WI38 (cell line): Measurements from ENCODE around the gene HORMAD1.

Experiments used
- H3K4me3 ChIP-seq: 2 replicates; pipeline ENCODE4 v1.5.1; 2011; ENCODE audit warnings: low read depth, mild to moderate bottlenecking, control low read depth, low read length
- CTCF ChIP-seq: IDR thresholded peaks from 2 replicates; pipeline ENCODE4 v1.5.1; 2012; ENCODE audit warnings: low read depth, mild to moderate bottlenecking, control low read depth, low read length

The HORMAD1 gene

DNA sequence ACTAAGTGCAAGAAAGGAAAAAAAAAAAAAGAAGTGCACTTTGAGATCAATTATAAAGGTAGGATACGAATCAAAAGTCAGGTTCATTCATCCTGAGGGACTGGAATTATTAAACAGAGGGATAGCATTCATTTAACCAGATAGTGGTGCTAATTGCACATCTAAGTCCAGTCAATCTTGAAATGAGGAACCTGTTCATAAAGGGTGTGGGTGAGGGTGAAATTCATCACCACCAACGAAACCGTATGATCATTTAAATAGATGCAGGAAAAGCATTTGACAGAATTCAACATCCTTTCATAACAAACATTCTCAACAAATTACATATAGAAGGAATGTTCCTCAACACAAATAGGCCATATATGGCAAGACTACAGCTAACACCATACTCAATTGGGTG is 39.3 kb upstream of the HORMAD1 start:
- TF ChIP-seq CTCF: no peak
- no peak overlapping the region for H3K4me3 ChIP-seq

GRCh38 chr1:150753416-150753815 is 32.7 kb upstream of the HORMAD1 start:
- TF ChIP-seq CTCF: no peak
- no peak overlapping the region for H3K4me3 ChIP-seq

- TF ChIP-seq CTCF: no peak
- no peak overlapping the region for H3K4me3 ChIP-seq
Measured at GRCh38 chr1:150751443-150751842, 30.7 kb upstream of the HORMAD1 start.

DNA sequence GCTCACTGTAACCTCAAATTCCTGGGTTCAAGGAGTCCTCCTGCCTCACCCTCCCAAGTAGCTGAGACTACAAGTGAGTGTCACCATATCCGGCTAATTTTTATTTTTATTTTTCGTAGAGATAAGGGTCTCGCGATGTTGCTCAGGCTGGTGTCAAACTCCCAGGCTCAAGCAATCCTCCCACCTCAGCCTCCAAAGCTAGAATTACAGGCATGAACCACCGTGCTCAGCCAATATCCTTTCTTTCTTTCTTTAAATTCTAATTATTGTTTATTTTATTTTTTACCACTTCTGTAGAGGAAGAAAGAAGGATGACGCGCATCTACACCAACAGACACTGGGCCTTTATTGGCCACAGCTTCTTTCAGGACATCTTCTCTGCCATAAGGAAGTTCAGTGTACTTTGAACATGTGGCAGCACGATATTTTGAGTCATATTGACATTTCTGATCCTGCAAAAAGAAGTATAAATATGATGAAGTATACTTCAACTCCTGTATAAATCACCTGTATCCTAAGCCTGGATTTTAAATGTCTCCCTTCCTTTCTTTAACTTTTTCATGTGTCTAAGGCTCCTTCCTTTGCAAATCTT is 29.1 kb upstream of the HORMAD1 start:
- no peak for TF ChIP-seq CTCF
- H3K4me3 ChIP-seq: no peak overlapping the region

- no peak for TF ChIP-seq CTCF
- no peak overlapping the region for H3K4me3 ChIP-seq
Measured at GRCh38 chr1:150748878-150749719, 28.4 kb upstream of the HORMAD1 start.

DNA sequence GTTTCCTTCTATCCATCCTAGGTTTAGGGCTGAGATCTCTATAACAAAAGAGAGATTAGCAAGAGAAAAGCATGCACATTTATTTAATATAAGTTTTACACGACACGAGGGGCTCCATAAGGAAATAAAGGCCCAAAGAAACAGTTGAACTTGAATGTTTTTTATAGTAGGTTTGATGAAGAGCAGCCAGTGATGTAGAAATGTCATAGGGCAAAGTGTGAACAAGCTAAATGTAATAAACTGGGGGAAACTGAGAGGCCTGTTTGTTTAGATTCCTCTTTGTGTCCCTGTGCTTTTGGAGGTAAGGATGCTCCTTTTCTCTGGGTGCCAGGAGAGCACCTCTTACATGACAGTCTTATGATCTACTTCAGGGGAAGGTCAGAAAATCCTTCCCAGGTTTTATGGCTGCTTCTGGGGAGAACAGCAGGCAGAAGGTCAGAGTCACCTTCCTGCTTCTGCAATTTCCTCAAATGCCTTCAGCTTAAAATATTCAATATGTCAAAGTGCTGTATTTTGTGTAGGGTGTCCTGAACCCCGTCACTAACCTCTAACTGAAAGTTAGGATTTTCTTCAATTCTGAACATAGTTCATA is 9.5 kb upstream of the HORMAD1 start:
- TF ChIP-seq CTCF: no peak
- no peak overlapping the region for H3K4me3 ChIP-seq

DNA sequence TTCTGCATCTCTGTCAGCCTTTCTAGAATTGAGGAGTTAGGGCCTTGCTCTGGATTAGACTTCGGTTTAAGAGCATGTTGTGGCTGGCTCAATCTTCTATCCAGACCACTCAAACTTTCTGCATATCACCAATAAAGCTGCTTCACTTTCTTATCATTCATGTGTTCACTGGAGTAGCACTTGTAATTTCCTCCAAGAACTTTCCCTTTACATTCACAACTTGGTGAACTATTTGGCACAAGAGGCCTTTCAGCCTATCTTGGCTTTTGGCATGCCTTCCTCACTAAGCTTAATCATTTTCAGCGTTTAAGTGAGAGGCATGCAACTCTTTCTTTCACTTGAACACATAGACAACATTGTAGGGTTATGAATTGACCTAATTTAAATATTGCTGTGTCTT is 3.6 kb upstream of the HORMAD1 start:
- no peak overlapping the region for H3K4me3 ChIP-seq
- TF ChIP-seq CTCF: no peak
